ENCODE data around the gene FSIP1. TPM values are rescaled to one million over a fixed set of nuclear protein-coding genes. Genes with fewer than 3 reads are reported as not detected.

FSIP1 gene
- total RNA-seq, 2 donors from 2014 or later: 0.77 to 1.7 TPM

- H3K36me3 Mint-ChIP-seq (ENCODE audit: low read depth): no peaks in the 10 kb centered on the region
- H3K9me3 Mint-ChIP-seq: peaks cover 4% of the 10 kb centered on the region
- no peak for TF ChIP-seq CTCF (conservative IDR thresholded peaks at IDR 0.05)
- no peak overlapping the region for H3K4me3 ChIP-seq (ENCODE audit: low read length)
- H3K27me3 Mint-ChIP-seq (ENCODE audit: insufficient read depth): no peaks in the 10 kb centered on the region
- peaks cover 9% of the 10 kb centered on the region for H3K4me1 ChIP-seq (ENCODE audit: control insufficient read depth, insufficient read depth, low read length)
- WGBS, 2 experiments (ENCODE audit: insufficient coverage in 1 of 2, insufficient read length in 1 of 2): 85 to 100% methylated on average over 1 to 2 of the region's 2 CpGs
- H3K9ac ChIP-seq (ENCODE audit: extremely low read depth, low read length, poor library complexity, severe bottlenecking): no peak overlapping the region
- no peak overlapping the region for H3K27ac ChIP-seq (ENCODE audit: low read depth, low read length)
- no peaks in the 10 kb centered on the region for H3K27me3 ChIP-seq (ENCODE audit: control insufficient read depth, insufficient read depth, low read length, poor library complexity, severe bottlenecking)
- H3K4me1 Mint-ChIP-seq: peaks cover 22% of the 10 kb centered on the region
- peaks cover 3% of the 10 kb centered on the region for H3K9me3 ChIP-seq (ENCODE audit: control insufficient read depth, low read length)
- H3K27ac Mint-ChIP-seq: no peak overlapping the region
- no peaks in the 10 kb centered on the region for H3K36me3 ChIP-seq (ENCODE audit: control insufficient read depth, insufficient read depth, low read length)
- no peak overlapping the region for H3K4me3 Mint-ChIP-seq
- DNase-seq: no peak
Observed at GRCh38 chr15:39663704-39664250, 118.9 kb downstream of the FSIP1 start.

- Histone ChIP-seq H3K4me1 (ENCODE audit: control insufficient read depth, insufficient read depth, low read length) (no peaks in the 10 kb centered on the region), H3K9ac (ENCODE audit: extremely low read depth, low read length, poor library complexity, severe bottlenecking) (no peak overlapping the region), H3K4me3 (ENCODE audit: low read length) (no peak overlapping the region), H3K36me3 (ENCODE audit: control insufficient read depth, insufficient read depth, low read length) (no peaks in the 10 kb centered on the region), H3K9me3 (ENCODE audit: control insufficient read depth, low read length) (peaks cover 6% of the 10 kb centered on the region), H3K27me3 (ENCODE audit: control insufficient read depth, insufficient read depth, low read length, poor library complexity, severe bottlenecking) (no peaks in the 10 kb centered on the region), H3K27ac (ENCODE audit: low read depth, low read length) (no peak overlapping the region)
- Mint-ChIP-seq H3K27me3 (ENCODE audit: insufficient read depth) (no peaks in the 10 kb centered on the region), H3K36me3 (ENCODE audit: low read depth) (no peaks in the 10 kb centered on the region), H3K4me3 (no peak overlapping the region), H3K9me3 (peaks cover 7% of the 10 kb centered on the region), H3K27ac (no peak overlapping the region), H3K4me1 (peaks cover 11% of the 10 kb centered on the region)
- no peak for TF ChIP-seq CTCF (conservative IDR thresholded peaks at IDR 0.05)
- DNase-seq: no peak
Observed at GRCh38 chr15:39661776-39662175, 120.9 kb downstream of the FSIP1 start.

- Histone ChIP-seq H3K4me3 (ENCODE audit: low read length) (no peak overlapping the region), H3K36me3 (ENCODE audit: control insufficient read depth, insufficient read depth, low read length) (no peaks in the 10 kb centered on the region), H3K27me3 (ENCODE audit: control insufficient read depth, insufficient read depth, low read length, poor library complexity, severe bottlenecking) (no peaks in the 10 kb centered on the region), H3K9ac (ENCODE audit: extremely low read depth, low read length, poor library complexity, severe bottlenecking) (no peak overlapping the region), H3K9me3 (ENCODE audit: control insufficient read depth, low read length) (peaks cover 6% of the 10 kb centered on the region), H3K27ac (ENCODE audit: low read depth, low read length) (no peak overlapping the region), H3K4me1 (ENCODE audit: control insufficient read depth, insufficient read depth, low read length) (no peaks in the 10 kb centered on the region)
- WGBS, 2 experiments (ENCODE audit: insufficient coverage in 1 of 2, insufficient read length in 1 of 2): 96% methylated on average over 3 of the region's 3 CpGs; no CpG with 5 or more reads in 1 of the 2 experiments
- no peaks in the 10 kb centered on the region for H3K4me1 Mint-ChIP-seq
- DNase-seq: no peak
- peaks cover 7% of the 10 kb centered on the region for H3K9me3 Mint-ChIP-seq
- no peak overlapping the region for H3K27ac Mint-ChIP-seq
- TF ChIP-seq CTCF (conservative IDR thresholded peaks at IDR 0.05): no peak
- H3K4me3 Mint-ChIP-seq: no peak overlapping the region
- no peaks in the 10 kb centered on the region for H3K27me3 Mint-ChIP-seq (ENCODE audit: insufficient read depth)
- no peaks in the 10 kb centered on the region for H3K36me3 Mint-ChIP-seq (ENCODE audit: low read depth)
Observed at GRCh38 chr15:39658740-39659139, 123.9 kb downstream of the FSIP1 start.
